IPS-11a (cell line): ENCODE data around the gene ARHGAP30.

ENCODE experiments used
- H3K4me3 ChIP-seq: one replicate; pipeline ENCODE4 v1.5.1; 2013; ENCODE audit warnings: low read depth, low read length, control low read depth

Gene ARHGAP30

GRCh38 chr1:161013488-161014230 is 56.0 kb downstream of the ARHGAP30 start:
- no peak overlapping the region for H3K4me3 ChIP-seq

- no peak overlapping the region for H3K4me3 ChIP-seq
Observed at GRCh38 chr1:161013131-161013487, 56.6 kb downstream of the ARHGAP30 start.

- no peak overlapping the region for H3K4me3 ChIP-seq
Observed at GRCh38 chr1:161012420-161012819, 57.3 kb downstream of the ARHGAP30 start.

- H3K4me3 ChIP-seq: no peak overlapping the region
Observed at GRCh38 chr1:161009602-161010211, 60.0 kb downstream of the ARHGAP30 start.

- no peak overlapping the region for H3K4me3 ChIP-seq
Observed at GRCh38 chr1:161008869-161009510, 60.7 kb downstream of the ARHGAP30 start.

- no peak overlapping the region for H3K4me3 ChIP-seq
Observed at GRCh38 chr1:161007369-161007768, 62.3 kb downstream of the ARHGAP30 start.

GRCh38 chr1:161006563-161006962 is 63.1 kb downstream of the ARHGAP30 start:
- no peak overlapping the region for H3K4me3 ChIP-seq

- no peak overlapping the region for H3K4me3 ChIP-seq
Observed at GRCh38 chr1:161001525-161001924, 68.2 kb downstream of the ARHGAP30 start.

- no peak overlapping the region for H3K4me3 ChIP-seq
Observed at GRCh38 chr1:161000736-161001480, 68.8 kb downstream of the ARHGAP30 start.

GRCh38 chr1:160999376-160999775 is 70.3 kb downstream of the ARHGAP30 start:
- no peak overlapping the region for H3K4me3 ChIP-seq

GRCh38 chr1:160997323-160998038 is 72.2 kb downstream of the ARHGAP30 start:
- no peak overlapping the region for H3K4me3 ChIP-seq
